ENCODE data around the gene RYR2. TPM values are rescaled to one million over a fixed set of nuclear protein-coding genes. Genes with fewer than 3 reads are reported as not detected.

The RYR2 gene
- total and polyA plus RNA-seq, 2 of the 8 experiments (the other 6 are each of a cell fraction or from before 2014, with no cell fraction given): 1.3 to 4.4 TPM

DNA sequence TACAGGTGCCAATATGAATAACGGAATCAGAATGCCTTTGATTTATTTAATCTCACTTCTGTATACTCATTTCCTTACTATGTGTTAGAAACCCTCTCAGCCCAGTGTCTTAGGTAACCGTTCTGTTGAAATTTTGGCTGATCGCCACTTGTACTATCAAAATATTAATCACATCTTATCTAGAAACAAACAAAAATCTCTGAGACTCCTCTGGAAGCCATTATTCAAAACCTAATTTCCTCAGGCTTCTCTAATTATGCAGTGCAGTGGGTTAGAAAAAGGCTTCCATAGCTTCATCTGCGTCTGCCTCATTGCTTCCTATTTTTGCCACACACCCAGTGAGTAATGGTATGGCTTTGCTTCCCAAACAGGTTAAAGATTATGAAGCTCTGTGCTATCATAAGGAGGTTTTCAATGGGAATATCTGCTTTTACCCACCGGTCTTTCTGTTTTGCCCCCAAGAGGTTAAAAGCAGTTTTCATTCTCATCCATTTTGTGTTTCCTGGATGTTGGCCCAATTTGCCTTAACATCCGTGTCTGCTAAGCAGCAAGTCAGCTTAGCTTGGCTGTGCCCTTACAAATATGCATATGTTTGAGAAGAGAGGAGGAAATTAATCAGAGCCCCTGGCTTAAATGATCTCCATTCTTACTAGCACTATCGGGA, 129.6 kb downstream of the RYR2 start (continued):
- no peak for TF ChIP-seq ASH2L (IDR thresholded peaks at IDR 0.05; ENCODE audit: low read length)
- no peak for TF ChIP-seq RBBP5 (IDR thresholded peaks at IDR 0.05; ENCODE audit: borderline replicate concordance, low read depth, low read length)
- no peak for TF ChIP-seq MAFK (IDR thresholded peaks at IDR 0.05; ENCODE audit: low read depth, low read length)
- TF ChIP-seq BCL11A (IDR thresholded peaks at IDR 0.05; ENCODE audit: low read depth in 2 of 2, low read length in 2 of 2): no peak
- TF ChIP-seq, protein P1, sequence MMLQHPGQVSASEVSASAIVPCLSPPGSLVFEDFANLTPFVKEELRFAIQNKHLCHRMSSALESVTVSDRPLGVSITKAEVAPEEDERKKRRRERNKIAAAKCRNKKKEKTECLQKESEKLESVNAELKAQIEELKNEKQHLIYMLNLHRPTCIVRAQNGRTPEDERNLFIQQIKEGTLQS (IDR thresholded peaks at IDR 0.05; ENCODE audit: insufficient read depth, low read depth, low read length): no peak
